Upper lobe of left lung (tissue), 6 donors: ENCODE data around the gene TCF7L1. TPM values are rescaled to one million over a fixed set of nuclear protein-coding genes. Genes with fewer than 3 reads are reported as not detected.

Experiments used
- ATAC-seq, 2 donors: fragments of 200-7000 bp; cut with Tn5 transposase; one replicate each; pipeline ENCODE4 v1.9.1; 2022; ENCODE audit warnings: mild to moderate bottlenecking in 2 of 2, moderate library complexity in 2 of 2; ENCODE audit not compliant: low FRiP score in 2 of 2
- DNase-seq, 2 donors: peaks; one replicate each; pipeline ENCODE4 v3.0.0-alpha.2; 2019 to 2020
- H3K27ac ChIP-seq, 4 donors: fragments of 200-600 bp; sonication (generic); one replicate each; pipeline ENCODE4 v1.5.1; 2016 to 2019
- H3K27me3 ChIP-seq, 4 donors: fragments of 200-600 bp; sonication (generic); one replicate each; pipeline ENCODE4 v1.5.1; 2017 to 2019
- H3K36me3 ChIP-seq, 4 donors: fragments of 200-600 bp; sonication (generic); one replicate each; pipeline ENCODE4 v1.5.1; 2016 to 2019
- H3K4me1 ChIP-seq, 4 donors: fragments of 200-600 bp; sonication (generic); one replicate each; pipeline ENCODE4 v1.5.1; 2018 to 2019
- H3K4me3 ChIP-seq, 4 donors: fragments of 200-600 bp; sonication (generic); one replicate each; pipeline ENCODE4 v1.5.1; 2017 to 2019; ENCODE audit warnings: mild to moderate bottlenecking in 2 of 4, moderate library complexity in 1 of 4
- H3K9me3 ChIP-seq, 4 donors: fragments of 200-600 bp; sonication (generic); one replicate each; pipeline ENCODE4 v1.5.1; 2018 to 2019
- EP300 ChIP-seq, 4 donors: sonication (generic); formaldehyde crosslinking; IDR thresholded peaks; one replicate each; pipeline ENCODE4 v1.5.1; 2017; ENCODE audit warnings: antibody characterized with exemption in 4 of 4, control low read depth in 2 of 4
- POLR2A ChIP-seq, 4 donors: fragments of 450-650 bp; IDR thresholded peaks; one replicate each; pipeline ENCODE4 v1.5.1; 2016 to 2017; ENCODE audit warnings: antibody characterized with exemption in 4 of 4, mild to moderate bottlenecking in 2 of 4
- POLR2AphosphoS5 ChIP-seq, 2 donors: sonication (generic); formaldehyde crosslinking; IDR thresholded peaks; one replicate each; pipeline ENCODE4 v1.5.1; 2017; ENCODE audit warnings: antibody characterized with exemption in 2 of 2
- WGBS, 2 donors: methylation state at CpG; one replicate each; pipeline ENCODE4 v1.1.5; 2017 to 2018; 5-methylcytosine and 5-hydroxymethylcytosine counted together
- total RNA-seq, 6 donors: library from RNA; depleted of rRNA in 4 of 6; stranded (reverse); fragments of >200 nt in 4 of 6; gene quantifications; one replicate each; pipeline versions ENCODE4 v1.1.0 to v1.2.1, GENCODE V29; 2016 to 2021
- TF ChIP-seq, protein P1 (sequence below), 6 experiments: fragments of 450-650 bp in 4 of 6; fragments of 200-600 bp in 2 of 6; sonication (generic) in 2 of 6; IDR thresholded peaks; one replicate each; pipeline ENCODE4 v1.5.1; 2016 to 2019; ENCODE audit warnings: antibody characterized with exemption in 6 of 6
- donor health status: DM: no; HTN: no; CAD: no; lungs with moderate emphysema.
- donor health status: DM: no; HTN: yes; CAD: no; lungs with severe emphysema.

The TCF7L1 gene
- total RNA-seq, 6 donors from 2014 or later = 7.3 to 18.4 (median 11.2) TPM

DNA sequence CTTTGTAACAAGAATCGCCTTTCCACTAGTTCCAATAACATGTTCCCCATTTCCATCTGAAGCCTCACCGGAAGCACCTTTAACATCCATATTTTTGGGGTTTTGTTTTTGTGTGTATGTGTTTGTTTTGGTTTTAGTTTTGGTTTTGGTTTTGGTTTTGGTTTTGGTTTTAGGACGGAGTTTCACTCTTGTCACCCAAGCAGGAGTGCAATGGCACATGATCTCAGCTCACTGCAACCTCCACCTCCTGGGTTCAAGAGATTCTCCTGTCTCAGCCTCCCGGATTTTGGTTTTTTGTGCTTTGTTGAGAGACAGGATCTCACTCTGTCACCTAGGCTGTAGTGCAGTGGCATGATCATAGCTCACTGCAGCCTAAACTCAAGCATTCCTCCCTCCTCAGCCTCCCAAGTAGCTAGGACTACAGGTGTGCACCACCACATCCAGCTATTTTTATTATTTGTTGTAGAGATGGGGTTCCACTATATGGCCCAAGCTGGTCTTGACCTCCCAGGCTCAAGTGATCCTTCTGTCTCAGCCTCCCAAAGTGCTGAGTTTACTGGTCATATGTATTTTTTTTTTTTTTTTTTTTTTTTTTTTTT, 158.3 kb downstream of the TCF7L1 start:
- H3K4me1 ChIP-seq = peaks cover 4 to 9% (median 7%) of the 10 kb centered on the region in 4 donors
- DNase-seq = no peak

DNA sequence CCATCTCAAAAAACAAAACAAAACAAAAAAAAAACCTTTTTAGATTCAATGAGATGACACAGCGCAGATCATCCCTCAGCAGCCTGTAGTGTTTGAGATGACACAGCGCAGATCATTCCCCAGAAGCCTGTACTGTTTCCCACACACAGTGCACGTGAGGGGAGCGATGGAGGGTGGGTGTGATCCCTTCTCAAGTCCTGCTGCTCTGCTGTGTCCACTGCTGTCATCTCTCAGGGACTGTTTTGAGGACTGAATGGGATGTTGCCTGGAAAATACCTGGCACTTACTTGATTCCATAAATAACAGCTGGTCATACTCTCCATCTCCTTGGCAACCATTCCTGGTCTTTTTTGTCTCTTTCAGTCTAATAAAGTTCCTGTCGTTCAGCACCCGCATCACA, 168.9 kb downstream of the TCF7L1 start:
- Histone ChIP-seq H3K4me3 (no peak overlapping the region), H3K9me3 (no peaks in the 10 kb centered on the region), H3K36me3 (peaks cover 0 to 34% (median 17%) of the 10 kb centered on the region in 4 donors), H3K27me3 (no peaks in the 10 kb centered on the region), H3K27ac (no peak overlapping the region), H3K4me1 (no peaks in the 10 kb centered on the region)
- DNase-seq (no peak), ATAC-seq (no peak)
- 85 to 89% methylated on average over 6 of the region's 6 CpGs for WGBS, 2 donors
- TF ChIP-seq POLR2A (IDR thresholded peaks at IDR 0.05) = no peak
- no peak for TF ChIP-seq EP300 (IDR thresholded peaks at IDR 0.05)
- TF ChIP-seq POLR2AphosphoS5 (IDR thresholded peaks at IDR 0.05) = no peak

More for the DNA sequence above, 158.3 kb downstream of the TCF7L1 start:
- peak overlapping the region in 3 of 4 donors; percentile 33 to 59 (median 54) for H3K27ac ChIP-seq
- H3K27me3 ChIP-seq = no peaks in the 10 kb centered on the region
- H3K4me3 ChIP-seq = peak overlapping the region in 1 of 4 donors; percentile 1
- no peaks in the 10 kb centered on the region for H3K9me3 ChIP-seq
- no peak for ATAC-seq
- H3K36me3 ChIP-seq = no peaks in the 10 kb centered on the region
- 59 to 64% methylated on average over 4 of the region's 4 CpGs for WGBS, 2 donors
- TF ChIP-seq POLR2AphosphoS5 (IDR thresholded peaks at IDR 0.05) (no peak), EP300 (IDR thresholded peaks at IDR 0.05) (no peak), POLR2A (IDR thresholded peaks at IDR 0.05) (no peak)
- TF ChIP-seq, protein P1, sequence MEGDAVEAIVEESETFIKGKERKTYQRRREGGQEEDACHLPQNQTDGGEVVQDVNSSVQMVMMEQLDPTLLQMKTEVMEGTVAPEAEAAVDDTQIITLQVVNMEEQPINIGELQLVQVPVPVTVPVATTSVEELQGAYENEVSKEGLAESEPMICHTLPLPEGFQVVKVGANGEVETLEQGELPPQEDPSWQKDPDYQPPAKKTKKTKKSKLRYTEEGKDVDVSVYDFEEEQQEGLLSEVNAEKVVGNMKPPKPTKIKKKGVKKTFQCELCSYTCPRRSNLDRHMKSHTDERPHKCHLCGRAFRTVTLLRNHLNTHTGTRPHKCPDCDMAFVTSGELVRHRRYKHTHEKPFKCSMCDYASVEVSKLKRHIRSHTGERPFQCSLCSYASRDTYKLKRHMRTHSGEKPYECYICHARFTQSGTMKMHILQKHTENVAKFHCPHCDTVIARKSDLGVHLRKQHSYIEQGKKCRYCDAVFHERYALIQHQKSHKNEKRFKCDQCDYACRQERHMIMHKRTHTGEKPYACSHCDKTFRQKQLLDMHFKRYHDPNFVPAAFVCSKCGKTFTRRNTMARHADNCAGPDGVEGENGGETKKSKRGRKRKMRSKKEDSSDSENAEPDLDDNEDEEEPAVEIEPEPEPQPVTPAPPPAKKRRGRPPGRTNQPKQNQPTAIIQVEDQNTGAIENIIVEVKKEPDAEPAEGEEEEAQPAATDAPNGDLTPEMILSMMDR (IDR thresholded peaks at IDR 0.05) = no peak

DNA sequence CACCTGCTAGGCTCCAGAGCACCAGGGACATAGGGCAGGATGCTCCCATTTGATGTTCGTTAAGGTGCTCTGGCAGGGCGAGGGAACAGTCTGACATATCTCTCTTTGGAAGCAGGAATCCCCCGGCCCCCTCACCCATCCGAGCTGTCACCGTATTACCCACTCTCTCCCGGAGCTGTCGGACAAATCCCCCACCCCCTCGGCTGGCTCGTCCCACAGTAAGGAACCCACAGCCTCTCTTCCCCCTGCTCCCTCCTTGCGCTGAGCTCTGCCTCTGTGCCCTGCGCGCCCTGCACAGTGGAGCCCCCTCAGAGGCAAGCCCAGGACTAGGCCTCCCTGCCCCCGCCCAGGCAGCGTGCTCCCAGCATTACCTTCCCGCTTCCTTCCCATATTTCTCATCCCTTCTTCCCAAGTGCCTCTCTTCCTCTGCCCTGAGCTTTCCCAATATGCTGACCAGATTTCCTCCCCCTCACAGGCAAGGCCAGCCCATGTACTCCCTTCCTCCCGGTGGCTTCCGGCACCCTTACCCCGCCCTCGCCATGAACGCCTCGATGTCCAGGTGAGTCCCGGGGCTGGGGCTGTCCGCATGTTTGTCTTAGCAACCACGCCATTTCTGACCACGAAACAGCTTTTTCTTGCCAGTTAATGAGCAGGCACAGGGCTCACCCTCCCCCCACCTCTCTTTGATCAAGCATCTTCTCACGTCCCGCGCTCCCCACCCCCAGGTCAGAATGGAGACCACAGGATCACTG, 170.8 kb downstream of the TCF7L1 start:
- peaks cover 6 to 10% (median 6%) of the 10 kb centered on the region in 4 donors for H3K4me1 ChIP-seq
- DNase-seq (peak in 1 of 2 donors; percentile 52), ATAC-seq (no peak)
- no peaks in the 10 kb centered on the region for H3K27me3 ChIP-seq
- peaks cover 0 to 43% (median 22%) of the 10 kb centered on the region in 4 donors for H3K36me3 ChIP-seq
- no peak overlapping the region for H3K27ac ChIP-seq
- WGBS, 2 donors = 88 to 93% methylated on average over 26 to 28 of the region's 28 CpGs
- TF ChIP-seq POLR2AphosphoS5 (IDR thresholded peaks at IDR 0.05) (no peak), EP300 (IDR thresholded peaks at IDR 0.05) (no peak), POLR2A (IDR thresholded peaks at IDR 0.05) (no peak)
- TF ChIP-seq, protein P1 (IDR thresholded peaks at IDR 0.05) = no peak
- H3K9me3 ChIP-seq = no peaks in the 10 kb centered on the region
- H3K4me3 ChIP-seq = no peak overlapping the region

DNA sequence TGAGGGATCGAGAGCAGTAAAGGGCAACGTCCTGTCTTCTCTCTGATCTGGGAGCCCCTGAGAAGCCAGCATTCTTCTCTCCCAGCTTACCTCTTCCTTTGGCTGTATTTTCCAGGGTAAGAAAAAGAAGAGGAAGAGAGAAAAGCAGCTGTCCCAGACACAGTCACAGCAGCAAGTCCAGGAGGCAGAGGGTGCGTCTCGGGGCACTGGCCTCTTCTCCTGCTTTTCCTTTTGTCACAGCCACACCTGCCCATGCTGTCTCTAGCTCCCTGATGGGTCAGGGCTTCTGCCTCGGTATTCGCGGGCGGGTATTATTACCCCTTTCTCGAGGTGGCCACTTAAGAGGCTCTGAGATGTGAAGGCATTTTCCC, 174.3 kb downstream of the TCF7L1 start:
- no peak for TF ChIP-seq EP300 (IDR thresholded peaks at IDR 0.05)
- TF ChIP-seq, protein P1 (IDR thresholded peaks at IDR 0.05) = no peak
- TF ChIP-seq POLR2AphosphoS5 (IDR thresholded peaks at IDR 0.05) = no peak
- no peak for TF ChIP-seq POLR2A (IDR thresholded peaks at IDR 0.05)
- peaks cover 11 to 23% (median 20%) of the 10 kb centered on the region in 4 donors for H3K4me1 ChIP-seq
- H3K9me3 ChIP-seq = no peaks in the 10 kb centered on the region
- DNase-seq (no peak), ATAC-seq (no peak)
- 88 to 91% methylated on average over 9 of the region's 9 CpGs for WGBS, 2 donors
- H3K36me3 ChIP-seq = peaks cover 0 to 43% (median 22%) of the 10 kb centered on the region in 4 donors
- H3K4me3 ChIP-seq = no peak overlapping the region
- peak overlapping the region in 3 of 4 donors; percentile 31 to 48 (median 45) for H3K27ac ChIP-seq
- H3K27me3 ChIP-seq = no peaks in the 10 kb centered on the region

DNA sequence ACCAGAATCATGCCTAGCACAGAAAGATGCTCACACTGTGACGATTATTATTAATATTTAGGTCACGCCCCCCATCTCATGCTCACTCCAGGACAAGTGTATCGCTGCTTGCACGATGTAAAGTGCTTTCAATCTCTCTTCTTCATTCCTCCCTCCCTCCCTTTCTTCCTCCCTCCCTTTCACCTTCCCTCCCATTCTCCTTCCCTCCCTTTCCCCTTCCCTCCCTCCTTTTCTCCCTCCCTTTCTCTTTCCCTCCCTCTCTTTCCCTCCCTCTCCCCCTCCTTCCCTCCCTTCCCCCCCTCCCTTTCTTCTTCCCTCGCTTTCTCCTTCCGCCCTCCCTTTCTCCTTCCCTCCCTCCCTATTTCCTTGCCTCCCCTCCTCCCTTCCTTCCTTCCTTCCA, 175.0 kb downstream of the TCF7L1 start:
- no peak for ATAC-seq
- Histone ChIP-seq H3K9me3 (no peaks in the 10 kb centered on the region), H3K36me3 (peaks cover 0 to 39% (median 21%) of the 10 kb centered on the region in 4 donors), H3K4me3 (no peak overlapping the region), H3K27ac (peak overlapping the region in 1 of 4 donors; percentile 27), H3K4me1 (peaks cover 11 to 23% (median 20%) of the 10 kb centered on the region in 4 donors), H3K27me3 (no peaks in the 10 kb centered on the region)
- TF ChIP-seq POLR2AphosphoS5 (IDR thresholded peaks at IDR 0.05) (no peak), EP300 (IDR thresholded peaks at IDR 0.05) (no peak), POLR2A (IDR thresholded peaks at IDR 0.05) (no peak)
- TF ChIP-seq, protein P1 (IDR thresholded peaks at IDR 0.05) = no peak
- WGBS, 2 donors = 78 to 81% methylated on average over 4 to 6 of the region's 6 CpGs
- no peak for DNase-seq
